Calu3 (cell line): Measurements from ENCODE around the gene SYNGR4. TPM values are rescaled to one million over a fixed set of nuclear protein-coding genes. Genes with fewer than 3 reads are reported as not detected.

Experiments used
- BruUV-seq: library from RNA; stranded (reverse); fragments of 400-500 nt; replicated peaks from 2 replicates; lab custom pipeline; 2021; lab: Mats Ljungman, UMichigan
- CTCF ChIA-PET: fragments of 300-600 bp; sonication (Branson Sonifier 250); formaldehyde crosslinking; loops from one replicate; lab custom pipeline; 2022; ENCODE audit warnings: antibody characterized with exemption; lab: Charles Lee
- DNase-seq: peaks from one replicate; pipeline ENCODE4 v3.0.0; 2022
- H3K27ac Mint-ChIP-seq: one replicate; pipeline ENCODE4 v1.8.0; 2022; ENCODE audit warnings: mixed read lengths; ENCODE audit not compliant: unreplicated experiment
- H3K27me3 Mint-ChIP-seq: one replicate; pipeline ENCODE4 v1.8.0; 2022; ENCODE audit warnings: mixed read lengths; ENCODE audit not compliant: unreplicated experiment
- H3K36me3 Mint-ChIP-seq: one replicate; pipeline ENCODE4 v1.8.0; 2022; ENCODE audit warnings: mild to moderate bottlenecking, moderate library complexity, mixed read lengths; ENCODE audit not compliant: insufficient read depth, unreplicated experiment
- H3K4me1 Mint-ChIP-seq: one replicate; pipeline ENCODE4 v1.8.0; 2022; ENCODE audit warnings: mild to moderate bottlenecking, low read depth, mixed read lengths; ENCODE audit not compliant: unreplicated experiment
- H3K4me3 Mint-ChIP-seq: one replicate; pipeline ENCODE4 v1.8.0; 2022; ENCODE audit warnings: mild to moderate bottlenecking, low read depth, moderate library complexity, mixed read lengths; ENCODE audit not compliant: unreplicated experiment
- H3K9me3 Mint-ChIP-seq: one replicate; pipeline ENCODE4 v1.8.0; 2022; ENCODE audit warnings: low read depth, mixed read lengths; ENCODE audit not compliant: unreplicated experiment
- intact Hi-C: fragments of 100-400 bp; cut with micrococcal nuclease; formaldehyde crosslinking; loops from one replicate; pipeline ENCODE4 v1.10.0; 2022; ENCODE audit not compliant: unreplicated experiment
- total RNA-seq: library from RNA; stranded (reverse); gene quantifications from 2 replicates; pipeline ENCODE4 v1.2.3, GENCODE V29; 2022
- TF ChIP-seq, protein P1 (sequence below): fragments of 200-600 bp; IDR thresholded peaks from one replicate; pipeline ENCODE4 v1.8.0; 2022; ENCODE audit warnings: antibody characterized with exemption; ENCODE audit not compliant: unreplicated experiment

SYNGR4 gene
- total RNA-seq, 1 experiment from 2014 or later = not detected

DNA sequence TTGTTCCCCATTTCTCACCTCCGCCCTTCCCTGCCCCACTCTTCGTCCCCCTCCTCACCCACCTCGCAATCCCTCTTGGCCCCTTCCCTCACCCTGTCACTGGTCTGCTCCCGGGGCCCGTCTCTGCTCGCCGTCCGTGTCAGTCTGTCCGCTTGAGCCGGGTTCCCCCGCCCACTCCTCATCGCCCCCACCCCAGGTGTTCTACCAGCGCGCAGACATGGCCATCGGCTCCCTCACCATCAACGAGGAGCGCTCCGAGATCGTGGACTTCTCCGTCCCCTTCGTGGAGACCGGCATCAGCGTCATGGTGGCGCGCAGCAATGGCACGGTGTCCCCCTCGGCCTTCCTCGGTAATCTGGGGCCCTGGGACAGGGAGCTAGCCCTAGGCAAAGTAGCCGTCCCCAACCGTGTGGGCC, 51.6 kb downstream of the SYNGR4 start:
- TF ChIP-seq, protein P1, sequence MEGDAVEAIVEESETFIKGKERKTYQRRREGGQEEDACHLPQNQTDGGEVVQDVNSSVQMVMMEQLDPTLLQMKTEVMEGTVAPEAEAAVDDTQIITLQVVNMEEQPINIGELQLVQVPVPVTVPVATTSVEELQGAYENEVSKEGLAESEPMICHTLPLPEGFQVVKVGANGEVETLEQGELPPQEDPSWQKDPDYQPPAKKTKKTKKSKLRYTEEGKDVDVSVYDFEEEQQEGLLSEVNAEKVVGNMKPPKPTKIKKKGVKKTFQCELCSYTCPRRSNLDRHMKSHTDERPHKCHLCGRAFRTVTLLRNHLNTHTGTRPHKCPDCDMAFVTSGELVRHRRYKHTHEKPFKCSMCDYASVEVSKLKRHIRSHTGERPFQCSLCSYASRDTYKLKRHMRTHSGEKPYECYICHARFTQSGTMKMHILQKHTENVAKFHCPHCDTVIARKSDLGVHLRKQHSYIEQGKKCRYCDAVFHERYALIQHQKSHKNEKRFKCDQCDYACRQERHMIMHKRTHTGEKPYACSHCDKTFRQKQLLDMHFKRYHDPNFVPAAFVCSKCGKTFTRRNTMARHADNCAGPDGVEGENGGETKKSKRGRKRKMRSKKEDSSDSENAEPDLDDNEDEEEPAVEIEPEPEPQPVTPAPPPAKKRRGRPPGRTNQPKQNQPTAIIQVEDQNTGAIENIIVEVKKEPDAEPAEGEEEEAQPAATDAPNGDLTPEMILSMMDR = no peak
- H3K4me1 Mint-ChIP-seq = no peaks in the 10 kb centered on the region
- intact Hi-C loops = no loop called here
- no TSS peak for BruUV-seq
- DNase-seq = no peak
- no peak overlapping the region for H3K27ac Mint-ChIP-seq
- H3K36me3 Mint-ChIP-seq = no peaks in the 10 kb centered on the region
- H3K27me3 Mint-ChIP-seq = peaks cover 37% of the 10 kb centered on the region
- H3K4me3 Mint-ChIP-seq = no peak overlapping the region
- CTCF ChIA-PET = interaction anchor here (0.6 kb wide), 1 partner anchor 1202 kb away, joined by 4 read pairs; no protein-coding TSS in a partner anchor
- H3K9me3 Mint-ChIP-seq = no peaks in the 10 kb centered on the region

DNA sequence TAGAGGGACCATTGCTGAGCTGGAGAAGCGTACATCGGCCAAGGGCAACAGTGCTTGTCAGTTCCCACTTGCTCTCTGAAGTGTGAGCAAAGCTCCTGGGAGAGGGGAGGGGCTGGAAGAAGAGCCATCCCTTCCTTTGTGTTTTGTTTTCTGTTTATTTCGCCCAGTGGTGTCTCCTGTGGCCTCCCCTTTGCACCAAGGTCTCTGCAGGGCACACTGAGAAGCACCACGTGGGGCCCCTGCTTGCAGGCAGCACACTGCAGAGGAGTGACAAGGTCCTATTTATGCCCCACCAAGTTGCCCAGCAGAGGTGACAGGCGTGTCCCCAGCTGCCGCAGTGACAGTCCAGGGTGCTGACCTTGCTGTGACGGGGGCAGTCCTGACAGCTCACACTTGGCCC, 53.3 kb downstream of the SYNGR4 start:
- peaks cover 37% of the 10 kb centered on the region for H3K27me3 Mint-ChIP-seq
- H3K4me3 Mint-ChIP-seq = no peak overlapping the region
- H3K9me3 Mint-ChIP-seq = no peaks in the 10 kb centered on the region
- no peaks in the 10 kb centered on the region for H3K4me1 Mint-ChIP-seq
- no TSS peak for BruUV-seq
- H3K36me3 Mint-ChIP-seq = no peaks in the 10 kb centered on the region
- TF ChIP-seq, protein P1 = no peak
- H3K27ac Mint-ChIP-seq = no peak overlapping the region
- CTCF ChIA-PET = interaction anchor here (0.6 kb wide), 1 partner anchor 40 kb away, joined by 3 read pairs; no protein-coding TSS in a partner anchor
- no peak for DNase-seq
- intact Hi-C loops = no loop called here

DNA sequence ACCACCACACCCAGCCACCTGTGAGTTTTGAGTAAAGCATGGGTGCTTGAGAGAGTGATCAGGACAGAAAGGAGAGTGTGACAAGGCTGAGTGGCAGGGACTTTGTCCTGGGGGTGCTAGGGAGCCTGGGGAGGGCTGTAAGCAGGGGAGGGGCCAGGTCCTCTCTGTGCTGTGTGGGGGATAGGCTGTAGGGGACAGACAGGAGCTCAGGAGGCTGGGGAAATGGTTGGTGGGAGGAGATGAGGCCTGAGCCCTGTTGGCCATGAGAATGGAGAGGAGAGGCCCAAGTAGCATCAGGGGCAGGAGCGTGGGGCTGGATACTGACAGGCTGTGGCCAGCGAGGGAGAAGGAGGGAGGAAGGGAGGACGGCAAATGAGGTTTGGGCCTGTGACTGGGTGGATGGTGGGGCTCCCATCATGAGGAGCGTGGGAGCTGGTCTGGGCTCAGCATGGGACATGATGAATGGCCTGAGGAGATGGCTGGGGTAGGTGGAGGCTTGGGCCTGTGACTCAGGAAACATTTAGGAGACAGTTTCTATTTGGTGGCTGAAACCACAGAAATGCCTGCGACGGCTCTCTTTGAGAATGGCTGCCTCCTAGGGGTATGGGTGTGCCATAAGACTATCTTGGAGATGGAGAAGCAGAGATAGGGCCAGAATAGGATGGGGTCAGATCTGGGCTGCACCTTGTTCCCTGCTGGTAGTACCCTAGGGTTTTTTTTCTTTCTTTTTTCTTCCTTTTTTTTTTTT, 54.3 kb downstream of the SYNGR4 start:
- H3K4me3 Mint-ChIP-seq = no peak overlapping the region

GRCh38 chr19:48419158-48419920, 55.2 kb downstream of the SYNGR4 start:
- intact Hi-C loops = no loop called here
- no peak overlapping the region for H3K27ac Mint-ChIP-seq
- no peak for DNase-seq

More for the DNA sequence above, 54.3 kb downstream of the SYNGR4 start:
- BruUV-seq = no TSS peak
- peaks cover 5% of the 10 kb centered on the region for H3K4me1 Mint-ChIP-seq
- no peak overlapping the region for H3K27ac Mint-ChIP-seq
- H3K27me3 Mint-ChIP-seq = peaks cover 34% of the 10 kb centered on the region
- no peaks in the 10 kb centered on the region for H3K9me3 Mint-ChIP-seq
- no peak for DNase-seq
- intact Hi-C loops = no loop called here
- CTCF ChIA-PET = no interaction called here
- TF ChIP-seq, protein P1 = no peak
- H3K36me3 Mint-ChIP-seq = no peaks in the 10 kb centered on the region

More at GRCh38 chr19:48419158-48419920, 55.2 kb downstream of the SYNGR4 start:
- TF ChIP-seq, protein P1 = no peak
- H3K4me1 Mint-ChIP-seq = peaks cover 9% of the 10 kb centered on the region
- CTCF ChIA-PET = no interaction called here
- peaks cover 25% of the 10 kb centered on the region for H3K27me3 Mint-ChIP-seq
- no TSS peak for BruUV-seq
- no peak overlapping the region for H3K4me3 Mint-ChIP-seq
- H3K36me3 Mint-ChIP-seq = no peaks in the 10 kb centered on the region
- H3K9me3 Mint-ChIP-seq = no peaks in the 10 kb centered on the region
